Bronchial epithelial cell (primary cell): ENCODE measurements around the gene ACP1. TPM values are rescaled to one million over a fixed set of nuclear protein-coding genes. Genes with fewer than 3 reads are reported as not detected.
A peak's percentile ranks its signal among the peaks of the same experiment; 100 is the strongest.

Source experiments
- DNase-seq: peaks from one replicate; pipeline ENCODE4 v3.0.0-alpha.2; 2010; ENCODE audit warnings: low read depth
- FAIRE-seq: peaks from 2 replicates; lab custom pipeline; 2011; peaks lifted over from hg19 to GRCh38; lab: Jason Lieb, UNC
- H3K27me3 ChIP-seq: 2 replicates; pipeline ENCODE4 v1.5.1; 2011; ENCODE audit warnings: low read length; ENCODE audit not compliant: control insufficient read depth, insufficient read depth
- H3K36me3 ChIP-seq: 2 replicates; pipeline ENCODE4 v1.5.1; 2011; ENCODE audit warnings: low read length; ENCODE audit not compliant: control insufficient read depth, insufficient read depth
- H3K4me3 ChIP-seq: 2 replicates; pipeline ENCODE4 v1.5.1; 2011; ENCODE audit warnings: mild to moderate bottlenecking, low read depth, low read length, control low read depth
- total RNA-seq: library from RNA; depleted of rRNA; stranded (reverse); fragments of >200 nt; gene quantifications from 2 replicates; pipeline ENCODE4 v1.2.1, GENCODE V29; 2014
- TF ChIP-seq, protein P1 (sequence below): IDR thresholded peaks from 2 replicates; pipeline ENCODE4 v1.5.1; 2011; ENCODE audit warnings: mild to moderate bottlenecking, moderate library complexity, low read length, control low read depth, inconsistent platforms; ENCODE audit not compliant: insufficient read depth, severe bottlenecking

The ACP1 gene
- total RNA-seq, 1 donor from 2014 or later: 106 TPM

DNA sequence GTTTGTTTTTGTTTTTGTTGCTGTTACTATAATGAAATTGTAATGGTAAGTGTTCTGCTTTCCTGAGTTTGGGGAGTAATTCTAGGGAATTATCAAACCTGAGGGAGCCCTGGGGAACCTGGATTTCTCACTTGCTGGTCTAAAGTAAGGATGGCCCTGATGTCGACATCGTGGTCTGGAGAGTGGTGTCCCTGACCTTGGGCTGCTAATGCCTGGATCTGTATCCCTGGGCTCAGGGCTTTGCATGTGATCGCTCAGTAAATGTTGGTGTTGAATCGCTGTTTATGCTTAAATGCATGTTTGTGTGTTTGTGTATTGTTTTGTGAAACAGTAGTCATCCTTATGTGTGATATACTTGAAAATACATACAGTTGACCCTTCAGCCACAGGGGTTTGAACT lies 6.1 kb downstream of the ACP1 start:
- peak; percentile 43 for FAIRE-seq

DNA sequence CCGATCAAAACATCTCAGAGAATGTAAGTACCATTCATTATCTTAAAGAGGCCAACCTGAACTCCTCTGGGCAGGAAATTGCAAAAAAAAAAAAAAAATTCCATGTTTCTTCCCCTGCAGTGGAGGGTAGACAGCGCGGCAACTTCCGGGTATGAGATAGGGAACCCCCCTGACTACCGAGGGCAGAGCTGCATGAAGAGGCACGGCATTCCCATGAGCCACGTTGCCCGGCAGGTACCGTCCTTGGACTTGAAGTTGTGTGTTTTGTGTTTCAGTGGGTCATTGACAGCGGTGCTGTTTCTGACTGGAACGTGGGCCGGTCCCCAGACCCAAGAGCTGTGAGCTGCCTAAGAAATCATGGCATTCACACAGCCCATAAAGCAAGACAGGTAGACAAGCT lies 7.2 kb downstream of the ACP1 start:
- peaks cover 3% of the 10 kb centered on the region for H3K36me3 ChIP-seq
- DNase-seq (no peak), FAIRE-seq (no peak)
- H3K27me3 ChIP-seq: no peaks in the 10 kb centered on the region
- H3K4me3 ChIP-seq: no peak overlapping the region
- TF ChIP-seq, protein P1, sequence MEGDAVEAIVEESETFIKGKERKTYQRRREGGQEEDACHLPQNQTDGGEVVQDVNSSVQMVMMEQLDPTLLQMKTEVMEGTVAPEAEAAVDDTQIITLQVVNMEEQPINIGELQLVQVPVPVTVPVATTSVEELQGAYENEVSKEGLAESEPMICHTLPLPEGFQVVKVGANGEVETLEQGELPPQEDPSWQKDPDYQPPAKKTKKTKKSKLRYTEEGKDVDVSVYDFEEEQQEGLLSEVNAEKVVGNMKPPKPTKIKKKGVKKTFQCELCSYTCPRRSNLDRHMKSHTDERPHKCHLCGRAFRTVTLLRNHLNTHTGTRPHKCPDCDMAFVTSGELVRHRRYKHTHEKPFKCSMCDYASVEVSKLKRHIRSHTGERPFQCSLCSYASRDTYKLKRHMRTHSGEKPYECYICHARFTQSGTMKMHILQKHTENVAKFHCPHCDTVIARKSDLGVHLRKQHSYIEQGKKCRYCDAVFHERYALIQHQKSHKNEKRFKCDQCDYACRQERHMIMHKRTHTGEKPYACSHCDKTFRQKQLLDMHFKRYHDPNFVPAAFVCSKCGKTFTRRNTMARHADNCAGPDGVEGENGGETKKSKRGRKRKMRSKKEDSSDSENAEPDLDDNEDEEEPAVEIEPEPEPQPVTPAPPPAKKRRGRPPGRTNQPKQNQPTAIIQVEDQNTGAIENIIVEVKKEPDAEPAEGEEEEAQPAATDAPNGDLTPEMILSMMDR: no peak

More for the DNA sequence above, 6.1 kb downstream of the ACP1 start:
- TF ChIP-seq, protein P1: no peak
- peaks cover 2% of the 10 kb centered on the region for H3K36me3 ChIP-seq
- H3K4me3 ChIP-seq: no peak overlapping the region
- no peaks in the 10 kb centered on the region for H3K27me3 ChIP-seq
- no peak for DNase-seq

DNA sequence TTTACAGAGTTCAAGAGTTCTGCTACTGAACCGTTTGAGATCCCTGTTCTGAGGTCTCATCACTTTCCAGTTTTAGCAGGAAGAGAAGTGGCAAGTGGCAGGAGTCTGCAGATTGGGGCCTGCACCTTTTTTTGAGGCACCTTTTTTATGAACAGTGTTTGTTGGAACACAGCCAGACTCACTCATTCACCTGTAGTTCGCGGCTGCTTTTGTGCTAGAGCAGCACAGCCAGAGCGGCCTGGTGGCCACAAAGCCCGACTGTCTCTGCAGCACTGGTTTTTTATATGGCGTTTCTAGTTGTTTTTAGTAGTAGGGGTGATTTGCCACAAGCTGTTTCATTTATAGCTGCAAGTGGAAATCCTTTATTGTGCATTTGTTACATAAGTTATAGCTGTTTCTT lies 8.6 kb downstream of the ACP1 start:
- H3K36me3 ChIP-seq: peaks cover 8% of the 10 kb centered on the region
- H3K27me3 ChIP-seq: no peaks in the 10 kb centered on the region
- TF ChIP-seq, protein P1: no peak
- H3K4me3 ChIP-seq: no peak overlapping the region
- FAIRE-seq: no peak
- no peak for DNase-seq

DNA sequence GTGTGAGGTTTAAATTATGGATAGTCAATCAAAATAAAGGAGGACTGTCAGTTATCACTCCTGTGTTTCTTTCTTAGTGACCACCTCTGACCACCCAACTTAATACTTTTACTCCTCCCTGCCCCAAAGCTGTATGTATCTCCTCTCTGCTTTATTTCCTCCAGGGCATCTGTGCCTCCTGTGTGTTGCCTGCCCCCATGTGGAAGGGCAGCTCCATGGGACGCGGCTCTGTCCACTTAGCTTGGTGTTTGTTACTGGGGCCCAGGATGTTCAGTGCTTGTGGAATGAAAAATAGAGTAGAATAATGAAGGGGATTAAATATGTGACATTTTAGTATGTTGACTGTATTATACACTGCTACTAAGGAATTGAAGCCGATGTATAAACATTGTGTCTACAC lies 9.8 kb downstream of the ACP1 start:
- Histone ChIP-seq H3K27me3 (no peaks in the 10 kb centered on the region), H3K4me3 (no peak overlapping the region), H3K36me3 (peaks cover 10% of the 10 kb centered on the region)
- no peak for FAIRE-seq
- no peak for DNase-seq
- TF ChIP-seq, protein P1: no peak

DNA sequence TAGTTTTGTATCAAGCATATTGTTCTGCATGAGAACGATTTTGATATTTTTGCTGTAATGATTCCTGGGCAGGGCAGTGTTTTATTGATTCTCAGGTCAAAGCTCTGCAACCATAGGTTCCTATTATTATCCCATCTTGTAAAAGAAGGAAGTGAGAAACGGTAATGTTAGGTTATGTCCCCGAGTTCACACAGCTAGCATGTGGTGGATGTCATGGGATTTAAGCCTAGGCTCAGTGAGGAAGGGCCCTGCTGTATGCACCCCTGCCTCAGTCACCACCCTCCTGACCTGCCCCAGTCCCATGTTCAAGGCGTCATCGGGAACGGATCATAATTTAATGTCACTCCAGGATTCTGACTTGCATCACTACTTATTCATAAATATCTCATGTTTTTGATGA lies 10.7 kb downstream of the ACP1 start:
- Histone ChIP-seq H3K36me3 (peaks cover 13% of the 10 kb centered on the region), H3K4me3 (no peak overlapping the region), H3K27me3 (no peaks in the 10 kb centered on the region)
- TF ChIP-seq, protein P1: no peak
- DNase-seq (no peak), FAIRE-seq (no peak)

DNA sequence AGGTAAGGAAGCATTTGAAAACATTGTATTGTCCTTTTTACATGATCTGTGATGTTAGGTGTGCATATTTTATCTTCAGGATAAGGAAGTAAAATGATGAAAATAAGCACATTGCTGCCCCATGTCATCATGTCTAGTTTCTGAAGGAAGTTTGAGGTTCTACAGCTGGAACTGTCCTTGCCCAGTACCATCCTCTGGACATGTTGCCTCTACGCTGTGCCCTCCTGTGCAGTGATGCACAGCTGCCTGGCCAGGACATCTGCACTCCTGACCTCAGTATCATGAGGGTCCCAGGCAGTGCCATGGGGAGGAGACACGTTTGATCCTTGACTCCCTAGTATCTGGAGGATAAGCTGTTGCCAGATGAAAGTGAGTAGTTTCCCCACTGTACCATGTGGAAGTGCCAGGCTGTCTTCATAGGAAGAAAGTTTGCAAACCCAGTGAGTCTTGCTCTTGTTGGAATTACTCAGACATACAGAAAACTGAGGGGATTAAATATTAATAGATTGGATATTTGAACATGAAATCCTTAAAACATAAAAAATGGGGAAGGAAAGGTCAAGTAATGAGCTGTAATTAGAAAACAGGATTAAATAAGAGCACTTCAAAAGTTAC lies 13.7 kb downstream of the ACP1 start:
- FAIRE-seq (no peak), DNase-seq (no peak)
- peaks cover 14% of the 10 kb centered on the region for H3K36me3 ChIP-seq
- TF ChIP-seq, protein P1: no peak
- H3K27me3 ChIP-seq: no peaks in the 10 kb centered on the region
- H3K4me3 ChIP-seq: no peak overlapping the region
